ENCODE data around the gene CFAP299. TPM values are rescaled to one million over a fixed set of nuclear protein-coding genes. Genes with fewer than 3 reads are reported as not detected.
"Not testable (repeated sequence)": the region's sequence is repeated elsewhere in the genome, so short reads cannot be mapped to it uniquely, and the experiment has no call there.

The CFAP299 gene
- polyA plus RNA-seq, 1 experiment: 1.4 TPM

DNA sequence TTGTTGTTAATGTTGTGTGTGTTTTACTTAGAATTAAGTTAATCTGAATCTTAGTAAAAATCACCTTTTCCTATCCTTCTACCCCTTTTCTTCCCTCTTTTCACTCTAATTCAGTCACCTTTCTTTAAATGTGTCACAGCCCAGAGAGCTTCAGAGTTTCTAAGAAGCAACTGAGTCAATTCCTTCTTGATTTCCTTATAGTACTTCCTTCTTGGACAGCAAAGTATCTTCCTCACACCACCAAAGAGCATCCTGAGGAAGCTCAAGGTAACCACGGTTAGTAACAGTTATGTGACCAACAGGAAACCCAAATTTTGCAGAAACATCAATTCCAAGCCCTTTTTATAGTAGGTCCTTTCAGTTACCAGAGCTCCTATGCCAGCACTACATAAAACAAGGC lies 451.8 kb downstream of the CFAP299 start:
- no peak overlapping the region for H3K4me3 ChIP-seq (ENCODE audit: low read depth, low read length)
- TF ChIP-seq, protein P1, sequence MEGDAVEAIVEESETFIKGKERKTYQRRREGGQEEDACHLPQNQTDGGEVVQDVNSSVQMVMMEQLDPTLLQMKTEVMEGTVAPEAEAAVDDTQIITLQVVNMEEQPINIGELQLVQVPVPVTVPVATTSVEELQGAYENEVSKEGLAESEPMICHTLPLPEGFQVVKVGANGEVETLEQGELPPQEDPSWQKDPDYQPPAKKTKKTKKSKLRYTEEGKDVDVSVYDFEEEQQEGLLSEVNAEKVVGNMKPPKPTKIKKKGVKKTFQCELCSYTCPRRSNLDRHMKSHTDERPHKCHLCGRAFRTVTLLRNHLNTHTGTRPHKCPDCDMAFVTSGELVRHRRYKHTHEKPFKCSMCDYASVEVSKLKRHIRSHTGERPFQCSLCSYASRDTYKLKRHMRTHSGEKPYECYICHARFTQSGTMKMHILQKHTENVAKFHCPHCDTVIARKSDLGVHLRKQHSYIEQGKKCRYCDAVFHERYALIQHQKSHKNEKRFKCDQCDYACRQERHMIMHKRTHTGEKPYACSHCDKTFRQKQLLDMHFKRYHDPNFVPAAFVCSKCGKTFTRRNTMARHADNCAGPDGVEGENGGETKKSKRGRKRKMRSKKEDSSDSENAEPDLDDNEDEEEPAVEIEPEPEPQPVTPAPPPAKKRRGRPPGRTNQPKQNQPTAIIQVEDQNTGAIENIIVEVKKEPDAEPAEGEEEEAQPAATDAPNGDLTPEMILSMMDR (IDR thresholded peaks at IDR 0.05; ENCODE audit: low read depth, low read length): no peak
- ChIA-PET CTCF (no interaction called here), POLR2A (no interaction called here)
- no peaks in the 10 kb centered on the region for H3K9me3 ChIP-seq (ENCODE audit: control insufficient read depth, insufficient read depth, low read length)
- DNase-seq (ENCODE audit: low read depth, low spot score): no peak
- H3K27ac ChIP-seq (ENCODE audit: low read depth, low read length): no peak overlapping the region
- no peaks in the 10 kb centered on the region for H3K27me3 ChIP-seq (ENCODE audit: control insufficient read depth, insufficient read depth, low read length)

DNA sequence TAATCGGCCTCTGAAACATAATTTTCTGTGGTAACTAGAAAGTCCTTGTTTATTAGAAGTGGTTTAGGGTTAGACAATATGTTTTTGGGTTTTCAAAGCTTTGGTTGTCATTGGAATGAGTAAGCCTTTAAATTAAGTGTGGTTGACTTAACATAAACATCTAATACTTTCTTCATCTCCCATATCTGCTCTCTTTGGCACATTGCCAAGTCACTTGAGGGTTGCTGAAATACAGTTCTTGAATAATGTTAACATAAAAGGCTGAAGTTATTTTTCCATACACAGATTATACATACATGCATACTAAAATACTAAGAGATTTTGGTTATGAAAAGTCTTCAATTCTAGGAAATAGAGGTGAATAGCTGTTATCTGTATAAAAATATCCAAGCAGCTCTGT lies 453.3 kb downstream of the CFAP299 start:
- Histone ChIP-seq H3K4me3 (ENCODE audit: low read depth, low read length) (no peak overlapping the region), H3K27me3 (ENCODE audit: control insufficient read depth, insufficient read depth, low read length) (no peaks in the 10 kb centered on the region), H3K27ac (ENCODE audit: low read depth, low read length) (no peak overlapping the region), H3K9me3 (ENCODE audit: control insufficient read depth, insufficient read depth, low read length) (no peaks in the 10 kb centered on the region)
- POLR2A ChIA-PET: no interaction called here
- CTCF ChIA-PET: no interaction called here
- DNase-seq (ENCODE audit: low read depth, low spot score): no peak
- TF ChIP-seq, protein P1 (IDR thresholded peaks at IDR 0.05; ENCODE audit: low read depth, low read length): no peak

DNA sequence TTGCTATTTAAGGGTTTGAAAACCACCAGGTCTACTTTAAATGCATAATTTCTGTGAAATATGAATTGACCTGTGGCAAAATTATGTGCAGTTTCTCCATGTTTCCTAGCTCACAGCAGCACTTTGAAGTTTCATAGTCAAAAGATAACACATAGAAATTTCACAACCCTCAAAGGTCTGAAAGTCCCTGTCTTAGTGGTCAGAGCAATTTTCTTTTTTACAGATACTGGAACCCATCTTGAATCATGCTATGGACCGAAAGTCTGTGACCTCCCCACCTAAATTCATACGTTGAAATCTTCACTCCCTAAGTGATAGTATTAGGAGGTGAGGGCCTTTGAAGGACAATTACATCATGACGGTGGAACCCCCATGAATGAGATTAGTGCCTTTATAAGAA lies 454.6 kb downstream of the CFAP299 start:
- no peak for DNase-seq (ENCODE audit: low read depth, low spot score)
- Histone ChIP-seq H3K4me3 (ENCODE audit: low read depth, low read length) (no peak overlapping the region), H3K27ac (ENCODE audit: low read depth, low read length) (no peak overlapping the region), H3K9me3 (ENCODE audit: control insufficient read depth, insufficient read depth, low read length) (no peaks in the 10 kb centered on the region), H3K27me3 (ENCODE audit: control insufficient read depth, insufficient read depth, low read length) (no peaks in the 10 kb centered on the region)
- ChIA-PET CTCF (no interaction called here), POLR2A (no interaction called here)
- TF ChIP-seq, protein P1 (IDR thresholded peaks at IDR 0.05; ENCODE audit: low read depth, low read length): no peak

DNA sequence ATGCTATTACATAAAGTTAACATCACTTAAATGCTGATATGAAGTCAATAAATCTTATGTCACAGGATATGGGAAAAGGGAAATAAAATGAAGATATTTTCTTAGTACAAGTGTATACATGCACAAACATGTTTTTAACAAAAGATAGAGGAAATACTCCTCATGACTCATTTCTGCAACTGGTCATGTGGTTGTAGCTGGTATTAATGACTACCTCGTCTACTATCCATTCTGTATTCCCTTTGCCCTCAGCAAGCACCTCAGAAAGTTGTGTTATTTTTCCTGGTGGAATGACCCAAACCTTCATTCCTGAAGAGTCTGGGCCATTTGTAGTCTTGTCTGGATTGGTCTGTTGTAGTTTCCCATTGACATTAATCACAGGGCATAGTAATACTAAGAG lies 458.1 kb downstream of the CFAP299 start:
- H3K27ac ChIP-seq (ENCODE audit: low read depth, low read length); H3K27me3 ChIP-seq (ENCODE audit: control insufficient read depth, insufficient read depth, low read length); DNase-seq (ENCODE audit: low read depth, low spot score); H3K9me3 ChIP-seq (ENCODE audit: control insufficient read depth, insufficient read depth, low read length); H3K4me3 ChIP-seq (ENCODE audit: low read depth, low read length); CTCF ChIA-PET; POLR2A ChIA-PET: not testable (repeated sequence)

DNA sequence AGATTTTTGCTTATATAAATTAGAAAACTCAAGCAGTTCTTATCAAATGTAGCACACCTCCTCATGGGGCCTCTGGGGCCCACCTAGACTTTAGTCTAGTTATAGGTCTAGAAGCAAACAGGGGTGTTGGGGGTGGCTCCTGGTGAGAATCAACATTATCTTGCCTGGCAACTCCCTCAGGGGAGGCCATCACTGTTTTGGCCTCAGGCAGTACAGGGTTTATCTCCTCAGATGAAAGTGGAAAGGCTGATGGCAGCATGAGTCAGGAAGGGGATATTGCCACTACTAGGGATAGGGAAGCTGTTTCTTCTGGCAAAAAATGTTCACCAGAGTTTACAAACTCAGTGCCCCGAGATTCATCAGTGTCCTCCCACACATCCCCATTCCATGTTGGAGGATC lies 462.6 kb downstream of the CFAP299 start:
- ChIA-PET CTCF (no interaction called here), POLR2A (no interaction called here)
- no peaks in the 10 kb centered on the region for H3K9me3 ChIP-seq (ENCODE audit: control insufficient read depth, insufficient read depth, low read length)
- no peak overlapping the region for H3K27ac ChIP-seq (ENCODE audit: low read depth, low read length)
- no peaks in the 10 kb centered on the region for H3K27me3 ChIP-seq (ENCODE audit: control insufficient read depth, insufficient read depth, low read length)
- TF ChIP-seq, protein P1 (IDR thresholded peaks at IDR 0.05; ENCODE audit: low read depth, low read length): no peak
- H3K4me3 ChIP-seq (ENCODE audit: low read depth, low read length): no peak overlapping the region
- DNase-seq (ENCODE audit: low read depth, low spot score): no peak

DNA sequence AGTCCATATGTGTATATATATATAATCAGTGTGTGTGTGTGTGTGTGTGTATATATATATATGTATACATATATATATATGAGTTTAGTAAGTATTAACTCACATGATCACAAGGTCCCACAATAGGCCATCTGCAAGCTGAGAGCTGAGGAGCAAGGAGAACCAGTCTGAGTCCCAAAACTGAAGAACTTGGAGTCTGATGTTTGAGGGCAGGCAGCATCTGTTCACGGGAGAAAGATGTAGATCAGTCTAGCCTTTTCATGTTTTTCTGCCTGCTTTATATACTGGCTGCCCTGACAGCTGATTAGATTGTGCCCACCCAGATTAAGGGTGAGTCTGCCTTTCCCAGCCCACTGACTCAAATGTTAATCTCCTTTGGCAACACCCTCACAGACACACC lies 465.2 kb downstream of the CFAP299 start:
- CTCF ChIA-PET; H3K27me3 ChIP-seq (ENCODE audit: control insufficient read depth, insufficient read depth, low read length); H3K4me3 ChIP-seq (ENCODE audit: low read depth, low read length); DNase-seq (ENCODE audit: low read depth, low spot score); POLR2A ChIA-PET; H3K27ac ChIP-seq (ENCODE audit: low read depth, low read length); H3K9me3 ChIP-seq (ENCODE audit: control insufficient read depth, insufficient read depth, low read length): not testable (repeated sequence)
